Measurements from ENCODE around the gene LRCOL1.
A peak's percentile ranks its signal among the peaks of the same experiment; 100 is the strongest.

The LRCOL1 gene

GRCh38 chr12:132595183-132595582 lies 15.2 kb downstream of the LRCOL1 start:
- TF ChIP-seq POLR2A (IDR thresholded peaks at IDR 0.05; ENCODE audit: low read depth, low read length), result no peak
- TF ChIP-seq SPI1 (IDR thresholded peaks at IDR 0.05; ENCODE audit: low read depth, low read length), result no peak
- TF ChIP-seq TAF1 (IDR thresholded peaks at IDR 0.05; ENCODE audit: low read depth, low read length), result no peak
- TF ChIP-seq PAX5 (IDR thresholded peaks at IDR 0.05; ENCODE audit: insufficient read depth, low read length, severe bottlenecking), result no peak
- TF ChIP-seq POLR2AphosphoS5 (IDR thresholded peaks at IDR 0.05; ENCODE audit: low read depth, low read length), result no peak
- no peak for TF ChIP-seq POU2F2 (IDR thresholded peaks at IDR 0.05; ENCODE audit: low read depth, low read length)
- FAIRE-seq, result no peak
- no peak for DNase-seq (ENCODE audit: insufficient read length, low spot score)

GRCh38 chr12:132593938-132594358 lies 16.4 kb downstream of the LRCOL1 start:
- TF ChIP-seq TAF1 (IDR thresholded peaks at IDR 0.05; ENCODE audit: low read depth, low read length) (no peak), POLR2A (IDR thresholded peaks at IDR 0.05; ENCODE audit: low read depth, low read length) (no peak), POLR2AphosphoS5 (IDR thresholded peaks at IDR 0.05; ENCODE audit: low read depth, low read length) (no peak), PAX5 (IDR thresholded peaks at IDR 0.05; ENCODE audit: insufficient read depth, low read length, severe bottlenecking) (no peak), POU2F2 (IDR thresholded peaks at IDR 0.05; ENCODE audit: low read depth, low read length) (no peak), SPI1 (IDR thresholded peaks at IDR 0.05; ENCODE audit: low read depth, low read length) (no peak)
- FAIRE-seq (peak; percentile 41), DNase-seq (ENCODE audit: insufficient read length, low spot score) (no peak)

- FAIRE-seq (no peak), DNase-seq (ENCODE audit: insufficient read length, low spot score) (no peak)
- TF ChIP-seq POLR2A (IDR thresholded peaks at IDR 0.05; ENCODE audit: low read depth, low read length) (no peak), POU2F2 (IDR thresholded peaks at IDR 0.05; ENCODE audit: low read depth, low read length) (no peak), POLR2AphosphoS5 (IDR thresholded peaks at IDR 0.05; ENCODE audit: low read depth, low read length) (no peak), SPI1 (IDR thresholded peaks at IDR 0.05; ENCODE audit: low read depth, low read length) (no peak), PAX5 (IDR thresholded peaks at IDR 0.05; ENCODE audit: insufficient read depth, low read length, severe bottlenecking) (no peak), TAF1 (IDR thresholded peaks at IDR 0.05; ENCODE audit: low read depth, low read length) (no peak)
Measured at GRCh38 chr12:132593521-132593920, 16.9 kb downstream of the LRCOL1 start.

- DNase-seq (ENCODE audit: insufficient read length, low spot score) (no peak), FAIRE-seq (no peak)
- TF ChIP-seq POU2F2 (IDR thresholded peaks at IDR 0.05; ENCODE audit: low read depth, low read length) (no peak), POLR2A (IDR thresholded peaks at IDR 0.05; ENCODE audit: low read depth, low read length) (no peak)
Measured at GRCh38 chr12:132593071-132593470, 17.3 kb downstream of the LRCOL1 start.

GRCh38 chr12:132592282-132592970 lies 18.0 kb downstream of the LRCOL1 start:
- DNase-seq (ENCODE audit: insufficient read length, low spot score) (no peak), FAIRE-seq (no peak)
- TF ChIP-seq POLR2A (IDR thresholded peaks at IDR 0.05; ENCODE audit: low read depth, low read length), result no peak
- no peak for TF ChIP-seq TAF1 (IDR thresholded peaks at IDR 0.05; ENCODE audit: low read depth, low read length)
- no peak for TF ChIP-seq SPI1 (IDR thresholded peaks at IDR 0.05; ENCODE audit: low read depth, low read length)
- no peak for TF ChIP-seq POU2F2 (IDR thresholded peaks at IDR 0.05; ENCODE audit: low read depth, low read length)
- TF ChIP-seq POLR2AphosphoS5 (IDR thresholded peaks at IDR 0.05; ENCODE audit: low read depth, low read length), result no peak
- no peak for TF ChIP-seq PAX5 (IDR thresholded peaks at IDR 0.05; ENCODE audit: insufficient read depth, low read length, severe bottlenecking)

GRCh38 chr12:132591107-132591935 lies 19.1 kb downstream of the LRCOL1 start:
- no peak for FAIRE-seq
- TF ChIP-seq SPI1 (IDR thresholded peaks at IDR 0.05; ENCODE audit: low read depth, low read length), result no peak
- TF ChIP-seq TAF1 (IDR thresholded peaks at IDR 0.05; ENCODE audit: low read depth, low read length), result no peak
- no peak for TF ChIP-seq PAX5 (IDR thresholded peaks at IDR 0.05; ENCODE audit: insufficient read depth, low read length, severe bottlenecking)
- TF ChIP-seq POLR2A (IDR thresholded peaks at IDR 0.05; ENCODE audit: low read depth, low read length), result no peak
- no peak for TF ChIP-seq POU2F2 (IDR thresholded peaks at IDR 0.05; ENCODE audit: low read depth, low read length)
- no peak for TF ChIP-seq POLR2AphosphoS5 (IDR thresholded peaks at IDR 0.05; ENCODE audit: low read depth, low read length)
- no peak for DNase-seq (ENCODE audit: insufficient read length, low spot score)

- TF ChIP-seq POLR2A (IDR thresholded peaks at IDR 0.05; ENCODE audit: low read depth, low read length) (no peak), POLR2AphosphoS5 (IDR thresholded peaks at IDR 0.05; ENCODE audit: low read depth, low read length) (no peak), PAX5 (IDR thresholded peaks at IDR 0.05; ENCODE audit: insufficient read depth, low read length, severe bottlenecking) (no peak), TAF1 (IDR thresholded peaks at IDR 0.05; ENCODE audit: low read depth, low read length) (no peak), POU2F2 (IDR thresholded peaks at IDR 0.05; ENCODE audit: low read depth, low read length) (no peak), SPI1 (IDR thresholded peaks at IDR 0.05; ENCODE audit: low read depth, low read length) (no peak)
- no peak for FAIRE-seq
- DNase-seq (ENCODE audit: insufficient read length, low spot score), result no peak
Measured at GRCh38 chr12:132588821-132589669, 21.3 kb downstream of the LRCOL1 start.

GRCh38 chr12:132588319-132588718 lies 22.1 kb downstream of the LRCOL1 start:
- FAIRE-seq, result no peak
- no peak for DNase-seq (ENCODE audit: insufficient read length, low spot score)
- TF ChIP-seq PAX5 (IDR thresholded peaks at IDR 0.05; ENCODE audit: insufficient read depth, low read length, severe bottlenecking), result no peak
- TF ChIP-seq POLR2A (IDR thresholded peaks at IDR 0.05; ENCODE audit: low read depth, low read length), result no peak
- TF ChIP-seq POLR2AphosphoS5 (IDR thresholded peaks at IDR 0.05; ENCODE audit: low read depth, low read length), result no peak
- no peak for TF ChIP-seq TAF1 (IDR thresholded peaks at IDR 0.05; ENCODE audit: low read depth, low read length)
- TF ChIP-seq SPI1 (IDR thresholded peaks at IDR 0.05; ENCODE audit: low read depth, low read length), result no peak
- no peak for TF ChIP-seq POU2F2 (IDR thresholded peaks at IDR 0.05; ENCODE audit: low read depth, low read length)

- DNase-seq (ENCODE audit: insufficient read length, low spot score) (no peak), FAIRE-seq (no peak)
- no peak for TF ChIP-seq PAX5 (IDR thresholded peaks at IDR 0.05; ENCODE audit: insufficient read depth, low read length, severe bottlenecking)
- no peak for TF ChIP-seq POLR2A (IDR thresholded peaks at IDR 0.05; ENCODE audit: low read depth, low read length)
- TF ChIP-seq TAF1 (IDR thresholded peaks at IDR 0.05; ENCODE audit: low read depth, low read length), result no peak
- no peak for TF ChIP-seq POU2F2 (IDR thresholded peaks at IDR 0.05; ENCODE audit: low read depth, low read length)
- TF ChIP-seq SPI1 (IDR thresholded peaks at IDR 0.05; ENCODE audit: low read depth, low read length), result no peak
- no peak for TF ChIP-seq POLR2AphosphoS5 (IDR thresholded peaks at IDR 0.05; ENCODE audit: low read depth, low read length)
Measured at GRCh38 chr12:132587781-132588180, 22.6 kb downstream of the LRCOL1 start.
